Cerebellar cortex (tissue), 1 donor: ENCODE measurements around the gene ZNF516.
"Not testable (repeated sequence)": the region's sequence is repeated elsewhere in the genome, so short reads cannot be mapped to it uniquely, and the experiment has no call there.

ENCODE experiments used
- DNase-seq: peaks from one replicate; pipeline ENCODE4 v3.0.0-alpha.2; 2015; ENCODE audit warnings: low spot score

The ZNF516 gene

DNA sequence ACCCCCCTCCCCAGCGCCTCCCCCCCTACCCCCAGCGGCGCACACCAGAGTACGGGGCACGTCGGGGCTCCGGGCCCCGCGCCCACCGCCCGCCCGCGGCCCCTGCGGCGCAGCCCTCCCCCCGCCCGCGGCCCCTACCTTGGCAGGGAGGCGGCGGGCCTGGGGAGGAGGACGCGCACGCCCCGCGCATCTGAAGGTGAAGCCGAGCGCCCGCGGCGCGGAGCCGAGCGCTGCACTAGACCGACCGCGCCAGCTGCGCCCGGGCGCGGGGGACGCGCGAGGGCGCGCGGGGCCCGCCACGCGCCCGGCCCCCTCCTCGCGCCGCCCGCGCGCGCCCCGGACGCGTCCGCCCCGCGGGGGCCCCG lies at the start of gene ZNF516:
TSS of gene ZNF516 (minus strand) at position 237 of the 365 bp plus-strand sequence. CDS start 52,188 bp downstream, outside the sequence.
- no peak for DNase-seq

DNA sequence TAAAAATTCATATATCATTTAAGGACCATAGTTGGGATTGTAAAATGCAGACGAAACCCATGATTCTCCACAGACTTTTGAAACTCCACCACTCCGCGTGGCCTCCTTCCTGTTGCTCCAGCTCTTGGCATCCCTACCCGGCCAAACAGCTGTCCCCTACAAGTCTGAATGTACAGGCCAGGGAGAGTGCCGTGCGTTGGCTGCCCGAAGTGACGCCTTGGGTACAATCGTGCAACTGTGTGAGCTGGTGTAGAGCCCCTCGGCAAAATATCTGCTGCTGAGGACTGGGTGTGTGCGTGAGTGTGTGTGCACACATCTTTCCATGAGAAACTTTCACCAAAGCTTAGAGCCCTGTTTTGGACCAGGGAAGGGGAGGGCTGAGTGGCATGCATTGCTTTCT lies 43.8 kb upstream of the ZNF516 start:
- no peak for DNase-seq

DNA sequence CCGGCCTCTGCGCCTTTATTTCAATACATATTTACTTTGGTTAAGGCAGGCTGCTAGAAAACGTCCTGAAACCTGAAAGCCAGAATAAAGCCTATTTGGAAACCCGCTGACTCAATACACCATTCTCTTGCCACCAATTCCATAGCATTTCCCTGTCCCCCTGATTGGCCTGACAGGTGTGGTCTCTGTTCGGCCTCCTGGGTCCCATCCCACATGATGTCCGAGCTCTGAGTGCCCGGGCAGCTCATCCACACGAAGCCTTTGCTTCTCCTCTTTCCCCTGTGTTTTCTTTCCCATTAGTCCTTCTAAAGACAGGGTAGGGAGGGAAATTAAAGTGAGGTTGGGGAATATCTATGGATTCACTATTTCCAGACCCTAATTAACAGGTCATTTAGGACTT lies 42.6 kb upstream of the ZNF516 start:
- no peak for DNase-seq

DNA sequence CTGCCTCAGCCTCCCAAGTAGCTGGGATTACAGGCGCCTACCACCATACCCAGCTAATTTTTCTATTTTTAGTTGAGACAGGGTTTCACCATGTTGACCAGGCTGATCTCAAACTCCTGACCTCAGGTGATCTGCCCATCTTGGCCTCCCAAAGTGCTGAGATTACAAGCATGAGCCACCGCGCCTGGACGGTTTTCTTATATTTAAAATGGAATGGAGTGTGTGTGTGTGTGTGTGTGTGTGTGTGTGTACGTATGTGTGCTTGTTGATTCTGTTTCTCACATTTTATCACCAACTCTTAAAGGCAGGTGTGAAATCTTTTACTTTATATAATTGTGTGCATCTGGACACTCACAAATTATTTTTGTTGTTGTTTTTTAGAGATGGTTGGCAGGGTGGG lies 41.6 kb upstream of the ZNF516 start:
- not testable (repeated sequence) for DNase-seq

DNA sequence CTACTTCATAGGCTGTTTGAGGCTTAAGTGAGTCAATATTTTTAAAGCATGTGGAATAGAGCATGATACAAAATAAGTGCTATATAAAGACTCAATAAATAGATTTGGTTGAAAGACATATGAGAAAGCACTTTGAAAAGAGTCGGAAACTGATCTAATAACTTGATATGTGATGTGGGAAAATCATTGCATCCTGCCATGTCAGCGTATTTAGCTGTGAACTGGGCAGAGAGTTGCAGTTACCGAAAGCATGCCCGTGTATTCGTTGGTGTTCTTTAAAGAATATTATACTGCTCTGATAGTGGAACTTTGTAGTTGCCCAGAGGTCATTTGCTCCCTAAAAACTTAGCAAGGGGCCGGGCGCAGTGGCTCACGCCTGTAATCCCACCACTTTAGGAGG lies 37.8 kb upstream of the ZNF516 start:
- no peak for DNase-seq

- no peak for DNase-seq
Measured at GRCh38 chr18:76530846-76531245, 35.8 kb upstream of the ZNF516 start.

GRCh38 chr18:76530391-76530790 lies 35.3 kb upstream of the ZNF516 start:
- DNase-seq: no peak

GRCh38 chr18:76529433-76529811 lies 34.4 kb upstream of the ZNF516 start:
- no peak for DNase-seq

- DNase-seq: no peak
Measured at GRCh38 chr18:76528477-76529432, 33.7 kb upstream of the ZNF516 start.

DNA sequence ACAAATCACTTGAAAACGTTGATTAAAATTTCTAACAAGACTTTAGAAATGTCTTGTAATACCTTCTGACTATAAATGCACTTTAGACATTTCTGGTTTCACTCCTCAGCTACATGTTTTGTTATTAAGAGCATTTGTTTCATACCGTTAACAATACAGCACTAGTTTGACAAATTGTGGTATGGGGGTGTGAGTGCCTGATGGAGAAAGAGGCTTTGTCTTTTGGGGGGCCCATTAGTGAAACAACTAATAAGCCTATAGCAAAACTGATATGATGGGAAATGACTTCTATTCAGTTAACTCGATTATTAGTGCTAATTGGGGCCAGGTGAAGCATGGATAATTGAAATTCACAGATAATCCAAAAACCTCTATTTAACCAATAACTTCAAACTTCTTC lies 30.9 kb upstream of the ZNF516 start:
- no peak for DNase-seq

DNA sequence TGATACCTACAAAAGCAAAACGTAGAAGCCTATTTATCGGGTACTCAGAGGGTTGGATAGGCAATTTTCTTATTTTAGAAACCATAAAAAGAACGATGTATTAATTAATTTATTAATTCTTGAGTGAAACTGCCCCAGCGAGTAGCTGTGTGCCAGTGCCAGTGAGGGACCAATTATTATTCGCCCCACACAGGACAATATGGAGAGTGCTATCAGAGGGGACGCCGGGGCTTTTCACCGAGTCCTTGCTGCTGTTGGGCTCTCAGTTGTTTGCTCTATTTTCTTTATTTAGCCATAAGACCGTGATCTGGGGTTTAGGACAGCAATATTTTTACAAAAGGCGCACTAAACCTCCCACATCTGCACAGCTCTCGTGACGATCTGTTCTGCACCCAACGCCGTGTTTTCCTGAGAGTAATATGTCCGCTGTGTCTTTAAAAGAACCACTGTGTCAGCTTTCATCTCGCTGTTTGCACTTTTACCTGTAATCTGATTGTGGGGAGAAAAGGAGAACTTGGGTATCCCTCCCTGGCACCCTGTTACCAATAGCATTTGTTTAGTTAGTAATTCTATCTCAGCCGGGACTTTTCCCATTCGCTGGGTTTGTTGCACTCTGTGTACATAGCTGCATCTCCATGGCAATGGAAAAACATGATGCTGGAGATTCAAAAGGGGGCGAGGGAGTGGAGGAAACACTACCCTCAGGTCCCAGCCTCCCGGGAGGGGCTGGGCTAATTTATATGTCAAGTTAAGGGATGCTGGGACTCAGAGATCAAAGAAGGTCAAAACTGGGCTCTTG lies 30.1 kb upstream of the ZNF516 start:
- no peak for DNase-seq

DNA sequence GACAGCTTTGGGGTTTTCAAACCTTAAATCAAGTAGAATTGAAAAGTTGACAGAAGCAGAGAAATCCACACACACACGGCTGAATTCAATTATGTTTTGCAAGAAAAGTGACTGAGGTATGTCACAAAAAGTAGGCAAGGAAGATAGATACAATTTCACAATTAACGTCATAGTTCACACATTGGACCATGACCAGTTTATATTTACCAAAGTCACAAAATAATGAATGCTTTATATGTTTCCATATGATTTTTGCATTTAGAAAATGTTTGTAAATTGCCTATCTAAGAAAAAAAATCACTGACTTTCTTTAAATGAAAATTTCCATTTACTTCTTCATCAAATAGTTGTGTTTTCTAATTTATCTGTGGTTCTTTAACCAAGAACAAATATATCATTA lies 29.4 kb upstream of the ZNF516 start:
- DNase-seq: no peak

GRCh38 chr18:76522551-76522950 lies 27.5 kb upstream of the ZNF516 start:
- no peak for DNase-seq

DNA sequence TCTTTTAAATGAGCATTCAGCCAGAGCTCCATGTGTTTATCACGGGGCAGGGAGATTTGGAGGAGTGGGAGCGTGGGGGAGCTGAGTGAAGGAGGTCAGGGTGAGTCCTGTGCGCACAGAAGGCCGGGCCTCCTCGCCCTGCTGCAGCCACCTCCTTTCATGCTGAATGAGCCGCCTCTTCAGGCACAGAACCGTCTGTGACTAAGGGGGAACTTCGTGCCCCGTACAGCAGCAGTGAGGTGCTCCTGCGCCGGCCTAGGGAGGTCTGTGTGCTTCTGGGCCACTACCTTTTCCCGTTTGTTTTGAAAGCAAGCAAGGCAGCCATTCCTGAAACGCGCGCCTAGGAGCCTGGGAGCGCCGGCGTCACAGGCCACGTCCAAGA lies 27.1 kb upstream of the ZNF516 start:
- no peak for DNase-seq

DNA sequence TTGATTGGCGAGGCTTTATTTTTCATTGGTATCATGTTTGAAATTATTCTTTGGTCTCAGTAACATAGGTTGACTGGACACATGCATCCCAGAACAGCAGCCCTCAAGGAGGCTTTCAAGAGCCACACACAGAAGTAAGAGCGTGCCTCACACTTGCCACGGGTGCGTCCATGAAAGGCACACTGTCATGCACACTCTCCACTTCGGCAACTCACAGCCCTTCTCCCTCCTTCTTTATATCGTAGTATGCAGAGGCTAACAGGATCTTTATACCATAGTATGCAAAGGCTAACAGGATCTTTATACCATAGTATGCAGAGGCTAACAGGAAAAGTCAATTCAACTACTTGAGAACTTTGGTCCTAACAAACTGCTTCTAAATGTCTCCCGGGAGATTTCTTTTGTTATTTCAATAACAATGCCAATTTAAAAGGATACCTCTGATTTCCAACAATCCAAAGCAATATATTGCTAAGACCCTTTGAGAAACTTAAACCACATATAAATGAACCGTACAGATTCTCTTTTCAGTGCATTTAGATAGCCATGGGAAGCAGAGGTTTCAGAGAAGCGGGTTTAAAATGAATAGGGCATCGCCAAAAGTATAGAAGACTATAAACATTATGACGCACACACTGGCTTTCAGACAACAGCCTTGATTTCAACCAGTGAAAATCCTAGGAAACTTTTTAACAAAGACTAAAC lies 26.5 kb upstream of the ZNF516 start:
- no peak for DNase-seq

DNA sequence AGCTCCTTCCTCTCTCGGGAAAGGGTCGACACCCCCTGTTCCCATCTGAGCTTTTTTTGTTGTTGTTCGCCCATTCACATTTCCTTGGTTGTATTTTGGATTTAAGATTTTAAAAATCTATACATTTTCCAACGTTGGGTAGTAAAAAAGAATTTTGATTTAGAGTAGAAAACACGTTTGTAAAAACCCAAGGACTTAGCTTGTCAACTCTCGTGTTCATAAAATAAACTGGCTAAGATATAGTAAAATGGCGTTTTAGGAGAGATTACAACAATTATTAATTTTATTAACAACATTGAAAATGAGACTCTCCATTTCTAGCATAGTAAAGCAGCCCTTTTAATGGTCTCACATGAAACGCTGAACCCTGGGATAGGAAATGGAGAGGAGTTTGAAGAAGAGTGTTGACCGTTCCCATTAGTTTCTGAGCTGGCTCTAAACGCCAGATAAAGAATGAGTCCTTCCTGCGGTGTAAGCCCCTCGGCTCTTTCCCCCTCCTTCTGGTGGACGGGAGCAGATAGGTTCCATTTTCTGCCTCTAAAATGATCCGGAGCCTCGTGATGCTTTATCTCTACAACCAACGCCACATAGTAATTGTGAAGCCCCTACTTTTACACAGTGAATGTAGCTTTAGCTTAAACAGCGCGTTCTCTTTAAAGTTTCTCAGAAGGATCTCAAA lies 24.0 kb upstream of the ZNF516 start:
- no peak for DNase-seq

DNA sequence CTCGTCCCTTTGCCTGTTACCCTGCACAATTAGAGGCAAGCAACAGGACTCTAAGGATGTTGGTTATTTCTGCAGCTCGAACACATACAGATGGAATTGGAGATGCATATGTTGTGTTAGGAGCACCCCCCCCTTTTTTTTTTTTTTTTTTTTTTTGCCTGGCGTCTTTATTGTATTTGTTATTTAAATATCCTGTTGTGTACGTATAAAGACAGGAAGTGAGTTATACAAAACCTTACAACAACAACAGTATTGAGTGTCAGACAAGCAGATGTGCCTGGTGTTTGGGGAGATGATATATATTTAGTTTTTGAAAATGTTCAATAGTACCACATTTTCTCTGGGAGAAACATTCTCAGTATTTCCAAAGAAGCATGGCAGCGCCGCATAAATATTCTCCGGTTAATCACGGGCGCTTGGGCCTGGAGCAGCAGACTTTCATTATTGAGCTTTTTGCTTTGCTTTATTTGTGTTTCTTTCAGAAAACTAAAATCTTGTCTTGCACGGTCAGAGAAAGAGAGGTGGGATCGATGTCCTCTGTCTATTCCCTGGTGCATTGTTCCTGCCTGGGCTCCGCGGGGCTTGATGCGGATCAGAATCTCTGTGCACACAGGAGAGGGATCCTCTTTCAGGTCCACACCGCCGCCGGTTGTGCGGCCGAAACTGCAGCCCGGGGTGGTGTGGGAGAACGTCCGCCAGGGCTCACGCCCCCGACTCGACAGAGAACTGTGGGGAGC lies 23.2 kb upstream of the ZNF516 start:
- DNase-seq: no peak

- no peak for DNase-seq
Measured at GRCh38 chr18:76515576-76515975, 20.5 kb upstream of the ZNF516 start.

DNA sequence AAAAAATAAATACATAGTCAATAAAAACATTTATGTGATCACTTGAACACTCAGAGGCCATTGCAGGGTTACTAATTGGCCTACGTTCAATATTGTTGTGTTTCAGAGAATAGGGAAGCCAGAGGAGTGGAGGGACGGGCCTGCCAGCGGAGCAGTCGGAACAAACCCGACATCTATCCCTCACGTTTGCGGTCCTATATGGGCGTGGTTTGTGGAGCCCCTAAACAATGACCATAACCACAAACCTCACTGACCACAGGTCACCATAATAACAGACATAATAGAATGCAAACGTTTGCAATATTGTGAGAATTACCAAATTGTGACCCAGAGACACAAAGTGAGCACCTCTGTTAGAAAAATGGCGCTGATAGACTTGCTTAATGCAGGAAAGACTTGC lies 19.5 kb upstream of the ZNF516 start:
- no peak for DNase-seq

DNA sequence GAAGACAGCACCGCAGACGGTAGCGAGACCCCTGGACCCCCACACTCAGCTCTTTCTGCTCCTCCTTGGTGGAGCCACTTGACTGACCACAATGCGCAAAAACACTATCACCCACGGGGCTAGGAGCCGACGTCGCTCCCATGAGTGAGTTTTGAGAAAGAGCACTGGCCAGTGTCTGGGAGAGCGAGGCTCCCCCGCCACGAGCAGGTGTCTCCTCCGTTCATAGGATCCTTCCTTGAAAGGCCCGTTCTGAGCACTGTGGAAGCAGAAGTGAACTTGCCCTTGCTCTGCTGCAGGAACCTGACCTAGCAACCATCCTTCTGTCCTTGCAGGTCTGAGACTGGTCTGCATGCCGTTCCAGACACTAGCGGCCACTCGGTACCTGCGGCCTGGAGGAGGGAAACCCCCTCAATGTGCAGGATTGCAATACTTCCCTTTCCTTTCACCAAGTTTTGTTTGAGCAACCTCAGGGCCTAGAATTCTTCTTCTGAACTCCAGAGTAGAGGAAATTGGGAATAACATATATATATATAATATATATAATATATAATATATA lies 12.9 kb upstream of the ZNF516 start:
- DNase-seq: no peak
